Left lung (tissue), 10 donors: Measurements from ENCODE around the gene LTBP1. TPM values are rescaled to one million over a fixed set of nuclear protein-coding genes. Genes with fewer than 3 reads are reported as not detected.

Experiments used
- ATAC-seq: fragments of 200-7000 bp; cut with Tn5 transposase; one replicate; pipeline ENCODE4 v1.9.1; 2020; ENCODE audit warnings: moderate library complexity
- DNase-seq, 4 donors: peaks; one replicate each; pipeline ENCODE4 v3.0.0-alpha.2; 2013 to 2020
- H3K27ac ChIP-seq, 2 donors: fragments of 200-600 bp; sonication (generic) in 1 of 2; one replicate each; pipeline versions ENCODE4 v1.5.0 to v1.8.0; 2020 to 2021
- H3K27me3 ChIP-seq, 2 donors: fragments of 200-600 bp; sonication (generic) in 1 of 2; one replicate each; pipeline versions ENCODE4 v1.5.0 to v1.8.0; 2020 to 2021
- H3K36me3 ChIP-seq, 2 donors: fragments of 200-600 bp; sonication (generic) in 1 of 2; one replicate each; pipeline versions ENCODE4 v1.5.0 to v1.8.0; 2020 to 2021
- H3K4me1 ChIP-seq, 2 donors: fragments of 200-600 bp; one replicate each; pipeline ENCODE4 v1.8.0; 2021
- H3K4me3 ChIP-seq, 2 donors: fragments of 200-600 bp; sonication (generic) in 1 of 2; one replicate each; pipeline versions ENCODE4 v1.5.0 to v1.8.0; 2020 to 2021; ENCODE audit warnings: mild to moderate bottlenecking in 1 of 2
- H3K9me3 ChIP-seq, 2 donors: fragments of 200-600 bp; sonication (generic) in 1 of 2; one replicate each; pipeline versions ENCODE4 v1.5.0 to v1.8.0; 2020 to 2021
- intact Hi-C, 2 donors: fragments of 100-400 bp; cut with DNase I; formaldehyde crosslinking; loops; one replicate each; pipeline versions ENCODE4 v1.11.2 to v1.14.2; 2022
- polyA plus RNA-seq, 6 donors: library from polyadenylated mRNA; unstranded; fragments of 120-200 nt; gene quantifications; one replicate each; pipeline ENCODE4 v1.2.1, GENCODE V29; 2013; ENCODE audit not compliant: insufficient read length in 6 of 6
- total RNA-seq, 2 donors: library from RNA; stranded (reverse); fragmentation: NEBNext Ultra II Directional; extraction: Animal tissue kit (Norgen Biotek cat#: 25700); gene quantifications; one replicate each; pipeline ENCODE4 v1.2.1, GENCODE V29; 2021
- TF ChIP-seq, protein P1 (sequence below), 2 donors: fragments of 200-600 bp; sonication (generic) in 1 of 2; IDR thresholded peaks; one replicate each; pipeline versions ENCODE4 v1.5.0 to v1.8.0; 2021; ENCODE audit warnings: antibody characterized with exemption in 2 of 2
- donor health status: DM: no; HTN: yes; CAD: no.
- donor health status: DM: no; HTN: no; CAD: no.

LTBP1 gene
- total and polyA plus RNA-seq, 8 donors, result 35.4 to 81.2 (median 50.9) TPM

DNA sequence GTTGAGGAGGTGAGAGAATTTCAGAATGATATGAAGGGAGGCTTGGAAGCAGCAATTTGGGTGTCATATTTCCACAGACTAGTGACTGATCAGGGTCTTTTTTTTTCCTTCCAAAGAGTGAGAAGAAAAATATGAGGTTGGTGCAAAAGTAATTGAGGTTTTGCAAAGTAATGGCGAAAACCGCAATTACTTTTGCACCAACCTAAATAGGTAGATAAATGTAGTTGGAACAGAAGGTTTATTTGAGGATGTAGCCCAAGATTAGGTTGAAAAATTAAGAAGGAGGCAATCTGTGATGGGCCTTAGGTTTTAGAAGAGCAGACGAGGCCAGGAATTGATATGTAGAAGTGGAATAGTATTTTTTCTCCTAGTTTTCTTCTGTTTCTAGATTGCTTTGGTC lies 7.8 kb upstream of the LTBP1 start:
- Histone ChIP-seq H3K4me3 (no peak overlapping the region), H3K36me3 (no peaks in the 10 kb centered on the region), H3K27me3 (no peaks in the 10 kb centered on the region), H3K4me1 (no peaks in the 10 kb centered on the region), H3K27ac (no peak overlapping the region), H3K9me3 (no peaks in the 10 kb centered on the region)
- TF ChIP-seq, protein P1, sequence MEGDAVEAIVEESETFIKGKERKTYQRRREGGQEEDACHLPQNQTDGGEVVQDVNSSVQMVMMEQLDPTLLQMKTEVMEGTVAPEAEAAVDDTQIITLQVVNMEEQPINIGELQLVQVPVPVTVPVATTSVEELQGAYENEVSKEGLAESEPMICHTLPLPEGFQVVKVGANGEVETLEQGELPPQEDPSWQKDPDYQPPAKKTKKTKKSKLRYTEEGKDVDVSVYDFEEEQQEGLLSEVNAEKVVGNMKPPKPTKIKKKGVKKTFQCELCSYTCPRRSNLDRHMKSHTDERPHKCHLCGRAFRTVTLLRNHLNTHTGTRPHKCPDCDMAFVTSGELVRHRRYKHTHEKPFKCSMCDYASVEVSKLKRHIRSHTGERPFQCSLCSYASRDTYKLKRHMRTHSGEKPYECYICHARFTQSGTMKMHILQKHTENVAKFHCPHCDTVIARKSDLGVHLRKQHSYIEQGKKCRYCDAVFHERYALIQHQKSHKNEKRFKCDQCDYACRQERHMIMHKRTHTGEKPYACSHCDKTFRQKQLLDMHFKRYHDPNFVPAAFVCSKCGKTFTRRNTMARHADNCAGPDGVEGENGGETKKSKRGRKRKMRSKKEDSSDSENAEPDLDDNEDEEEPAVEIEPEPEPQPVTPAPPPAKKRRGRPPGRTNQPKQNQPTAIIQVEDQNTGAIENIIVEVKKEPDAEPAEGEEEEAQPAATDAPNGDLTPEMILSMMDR (IDR thresholded peaks at IDR 0.05), result no peak
- DNase-seq, result no peak
- intact Hi-C loops, result no loop called here
- no peak for ATAC-seq

DNA sequence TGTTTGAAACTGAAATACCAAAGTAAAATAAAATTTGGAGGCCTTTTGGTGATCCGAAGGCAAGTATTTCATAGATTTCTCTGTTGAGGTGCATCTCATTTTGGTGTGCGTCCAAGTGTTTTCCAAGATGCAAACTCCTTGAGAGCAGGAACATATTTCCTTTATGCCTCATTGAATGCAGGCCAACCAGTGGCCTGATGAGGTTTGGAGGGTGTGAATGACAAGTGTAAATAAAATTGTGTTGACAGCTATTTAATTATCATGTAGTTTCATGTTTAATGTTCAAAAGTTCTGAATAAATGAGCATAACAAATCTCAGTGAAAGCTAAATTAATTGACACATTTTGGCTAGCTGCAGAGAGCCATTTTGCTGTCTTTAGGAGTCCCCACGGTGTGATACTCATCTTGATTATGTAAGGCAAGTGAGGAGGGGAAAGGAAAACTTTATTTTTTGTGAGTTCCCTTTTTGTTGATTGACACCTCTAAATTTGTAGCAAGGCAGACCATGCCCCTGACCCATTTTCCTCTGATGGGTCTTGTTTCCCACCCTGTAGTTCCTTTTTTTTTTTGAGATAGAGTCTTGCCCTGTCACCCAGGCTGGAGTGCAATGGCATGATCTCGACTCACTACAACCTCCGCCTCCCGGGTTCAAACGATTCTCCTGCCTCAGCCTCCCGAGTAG lies 6.3 kb upstream of the LTBP1 start:
- TF ChIP-seq, protein P1 (IDR thresholded peaks at IDR 0.05), result no peak

DNA sequence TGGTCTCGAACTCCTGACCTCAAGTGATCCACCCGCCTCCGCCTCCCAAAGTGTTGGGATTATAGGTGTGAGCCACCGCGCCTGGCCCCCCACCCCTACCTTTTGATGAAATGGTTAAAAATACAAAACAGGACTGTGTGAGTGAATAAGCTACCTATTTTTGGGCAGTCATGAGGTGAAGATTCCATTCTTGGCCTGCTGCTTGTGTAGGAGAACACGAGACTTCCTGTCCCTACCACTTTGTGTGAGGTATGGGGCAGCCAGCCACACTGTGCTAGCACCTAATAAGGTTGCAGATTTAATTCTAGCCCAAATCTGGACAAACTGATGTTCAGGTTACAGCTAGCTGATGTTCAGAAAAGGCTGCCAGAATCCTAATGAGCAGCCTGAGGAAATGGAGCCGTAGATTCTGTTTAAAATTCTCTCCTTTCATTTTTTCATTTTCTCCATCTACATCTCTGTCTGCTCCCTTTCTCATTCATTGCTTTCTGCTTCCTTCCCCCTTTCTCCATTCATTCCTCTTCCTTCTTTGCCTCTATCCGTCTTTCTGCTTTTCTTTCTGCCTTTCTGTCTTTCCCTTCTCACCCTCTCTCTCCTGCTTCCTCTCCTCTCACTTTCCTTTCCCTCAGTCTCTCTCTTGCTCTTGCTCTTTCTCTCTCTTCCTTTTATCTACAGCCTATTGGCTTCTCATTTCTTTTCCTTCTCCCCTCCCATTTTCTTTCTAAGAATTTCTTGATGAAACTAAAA lies 4.6 kb upstream of the LTBP1 start:
- intact Hi-C loops, result no loop called here
- H3K4me3 ChIP-seq, result no peak overlapping the region
- no peaks in the 10 kb centered on the region for H3K36me3 ChIP-seq
- no peak for ATAC-seq
- DNase-seq, result no peak
- no peak overlapping the region for H3K27ac ChIP-seq
- H3K27me3 ChIP-seq, result peaks cover 0 to 13% of the 10 kb centered on the region in 2 donors
- no peaks in the 10 kb centered on the region for H3K4me1 ChIP-seq
- no peaks in the 10 kb centered on the region for H3K9me3 ChIP-seq
- TF ChIP-seq, protein P1 (IDR thresholded peaks at IDR 0.05), result no peak

More for the DNA sequence above, 6.3 kb upstream of the LTBP1 start:
- Histone ChIP-seq H3K36me3 (no peaks in the 10 kb centered on the region), H3K27me3 (no peaks in the 10 kb centered on the region), H3K27ac (no peak overlapping the region), H3K4me3 (no peak overlapping the region), H3K9me3 (no peaks in the 10 kb centered on the region), H3K4me1 (no peaks in the 10 kb centered on the region)
- intact Hi-C loops, result no loop called here
- DNase-seq, result no peak
- ATAC-seq, result no peak

DNA sequence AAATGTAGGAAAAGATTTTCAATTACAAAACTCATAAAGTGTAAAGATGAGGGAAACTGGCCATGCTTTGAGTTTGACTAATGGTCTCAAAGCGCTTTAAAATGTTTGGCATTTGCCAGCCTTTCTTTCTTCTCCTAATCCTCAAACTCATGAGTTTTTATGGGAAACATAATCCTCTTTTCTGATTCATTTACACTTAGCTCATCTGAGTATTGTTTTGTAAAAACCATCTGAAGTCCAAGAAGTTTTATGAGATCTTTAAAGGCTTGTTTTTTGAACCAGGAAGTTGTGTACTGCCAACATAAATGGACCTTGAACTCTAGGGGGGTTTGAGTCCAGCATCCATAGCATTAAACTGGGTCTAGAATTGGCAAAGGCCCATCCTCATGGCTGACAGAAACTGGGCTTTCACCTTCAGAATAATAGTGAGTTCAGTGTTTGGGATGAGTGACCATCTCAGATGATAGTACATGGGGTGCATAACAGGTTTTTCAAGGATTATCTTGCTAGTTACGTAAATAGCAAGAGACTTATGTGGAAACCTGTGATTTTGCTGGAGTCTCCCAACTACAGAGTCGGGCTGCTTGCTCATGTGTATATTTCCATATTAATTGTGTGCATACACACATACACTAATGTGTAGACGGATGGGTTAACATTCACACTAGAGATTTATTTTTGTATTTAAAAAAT lies 3.8 kb upstream of the LTBP1 start:
- intact Hi-C loops, result no loop called here

More for the DNA sequence above, 3.8 kb upstream of the LTBP1 start:
- Histone ChIP-seq H3K27me3 (peaks cover 0 to 22% of the 10 kb centered on the region in 2 donors), H3K4me1 (peaks cover 0 to 8% of the 10 kb centered on the region in 2 donors), H3K9me3 (no peaks in the 10 kb centered on the region), H3K4me3 (no peak overlapping the region), H3K27ac (no peak overlapping the region), H3K36me3 (no peaks in the 10 kb centered on the region)
- ATAC-seq, result no peak
- TF ChIP-seq, protein P1 (IDR thresholded peaks at IDR 0.05), result no peak
- DNase-seq, result no peak
